ENCODE data around the gene ATXN10.

Gene ATXN10

DNA sequence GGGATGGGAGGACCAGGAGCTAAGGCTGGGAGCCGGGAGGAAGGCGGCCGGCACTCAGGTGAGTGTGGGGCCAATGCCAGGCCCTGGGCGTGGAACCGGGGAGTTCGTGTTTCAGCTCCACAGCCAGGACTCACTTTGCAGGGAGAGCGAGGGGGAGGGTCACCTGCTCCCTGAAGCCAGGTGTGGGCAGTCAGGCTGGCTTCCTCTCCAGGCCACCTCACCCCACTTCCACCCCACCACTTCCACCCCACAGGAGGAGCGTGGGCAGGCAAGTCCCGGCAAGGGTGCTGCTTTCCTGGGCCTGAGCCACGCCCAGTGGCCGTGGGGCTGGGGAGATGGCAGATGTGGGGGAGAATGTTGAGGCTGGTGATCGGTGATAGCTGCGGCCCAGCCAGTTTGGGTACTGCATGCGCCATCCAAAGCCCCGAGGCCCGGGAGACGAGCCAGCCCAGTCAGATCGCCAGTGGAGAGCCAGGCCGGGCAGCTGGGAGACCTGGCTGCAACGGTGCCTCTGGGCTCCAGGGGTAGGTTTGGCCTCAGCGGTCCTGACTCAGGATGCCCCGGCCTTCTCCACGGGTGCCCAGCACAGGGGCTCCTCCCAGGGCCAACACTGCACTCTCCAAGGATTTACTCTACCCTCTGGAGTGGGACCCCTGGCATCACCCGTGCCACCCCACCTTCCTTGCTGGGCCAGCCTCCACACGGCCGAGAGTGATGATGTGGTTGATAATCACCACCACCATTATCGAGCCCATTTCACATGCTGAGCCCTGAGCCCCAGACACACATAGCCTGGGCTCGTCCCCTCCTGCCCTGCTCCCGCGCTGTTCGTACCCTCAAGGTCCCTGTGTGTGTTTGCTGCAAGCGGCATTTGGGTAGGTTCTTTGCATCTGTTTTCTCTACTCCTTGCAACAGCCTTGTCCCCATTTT lies 211.5 kb downstream of the ATXN10 start:
- Histone ChIP-seq H3K9me3 (no peaks in the 10 kb centered on the region), H3K27me3 (ENCODE audit: low read depth) (peaks cover 4% of the 10 kb centered on the region), H3K4me3 (no peak overlapping the region), H3K36me3 (replicated peaks) (no peaks in the 10 kb centered on the region), H3K4me1 (no peaks in the 10 kb centered on the region)
- in situ Hi-C loops (cut with MboI; ENCODE audit: low sequenced_read_pairs), result no loop called here
- DNase-seq (ENCODE audit: low spot score in 2 of 2), result no peak

DNA sequence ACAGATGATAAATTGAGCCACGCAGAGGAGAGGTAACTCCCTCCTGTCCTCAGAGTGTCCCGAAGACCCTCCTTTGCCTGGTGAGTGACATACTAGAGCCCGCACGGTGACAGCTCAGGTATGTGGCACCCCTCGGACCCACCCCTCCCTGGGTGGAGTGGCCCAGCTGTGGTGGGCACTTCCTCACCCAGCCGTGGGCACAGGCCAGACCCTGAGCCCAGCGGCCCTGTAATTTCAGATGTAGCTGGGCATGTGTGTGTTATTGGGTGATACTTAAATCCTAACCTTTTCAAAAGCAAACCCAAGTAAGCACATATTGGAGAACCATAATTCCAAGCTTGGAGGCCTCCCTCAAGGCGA lies 212.2 kb downstream of the ATXN10 start:
- peaks cover 4% of the 10 kb centered on the region for H3K27me3 ChIP-seq (ENCODE audit: low read depth)
- no peaks in the 10 kb centered on the region for H3K4me1 ChIP-seq
- H3K9me3 ChIP-seq, result no peaks in the 10 kb centered on the region
- in situ Hi-C loops (cut with MboI; ENCODE audit: low sequenced_read_pairs), result no loop called here
- no peak for DNase-seq (ENCODE audit: low spot score in 2 of 2)
- H3K4me3 ChIP-seq, result no peak overlapping the region
- H3K36me3 ChIP-seq (replicated peaks), result no peaks in the 10 kb centered on the region

DNA sequence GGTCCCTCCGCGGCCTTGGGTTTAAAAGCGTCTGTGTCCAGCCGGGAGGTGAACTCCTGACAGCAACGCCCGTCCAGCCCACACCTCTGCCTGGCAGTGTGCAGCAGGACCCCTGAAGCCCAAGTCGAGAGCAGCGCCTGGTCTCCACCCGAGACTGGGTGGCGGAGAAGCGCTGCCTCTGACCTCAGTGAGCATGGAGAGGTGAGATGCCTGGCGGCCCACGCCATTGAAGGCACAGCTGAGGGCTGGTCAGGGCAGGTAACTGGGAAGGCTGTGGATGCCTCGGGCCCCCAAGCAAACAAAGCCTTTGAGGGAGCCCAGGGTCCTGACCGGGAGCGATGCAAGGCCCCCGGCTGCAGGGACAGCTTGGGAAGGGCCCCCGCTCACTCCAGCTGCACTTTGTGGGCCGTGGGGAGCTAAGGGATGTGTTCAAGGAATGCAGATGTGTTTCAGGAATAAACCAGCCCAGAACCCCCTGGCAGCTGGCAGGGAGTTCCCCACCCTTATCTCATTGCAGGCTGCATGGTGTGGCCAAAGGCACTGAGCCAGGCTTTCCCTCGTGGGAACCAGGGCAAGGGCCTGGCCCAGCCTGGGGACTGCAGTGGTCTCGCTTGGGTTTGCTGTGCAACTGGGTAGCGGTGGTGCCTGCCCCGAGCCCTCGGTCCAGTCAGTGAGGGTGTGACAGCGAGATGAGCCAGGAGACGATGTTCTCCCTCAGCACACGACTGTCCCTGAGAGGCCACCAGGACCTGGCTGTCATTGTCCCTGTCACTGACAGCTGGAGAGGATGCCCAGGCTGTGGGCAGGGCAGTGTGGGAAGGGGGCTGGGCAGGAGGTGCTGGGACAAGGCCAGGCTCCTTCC lies 212.8 kb downstream of the ATXN10 start:
- Histone ChIP-seq H3K4me3 (no peak overlapping the region), H3K9me3 (no peaks in the 10 kb centered on the region), H3K27me3 (ENCODE audit: low read depth) (peaks cover 4% of the 10 kb centered on the region), H3K4me1 (no peaks in the 10 kb centered on the region), H3K36me3 (replicated peaks) (no peaks in the 10 kb centered on the region)
- DNase-seq (ENCODE audit: low spot score in 2 of 2), result no peak
- in situ Hi-C loops (cut with MboI; ENCODE audit: low sequenced_read_pairs), result no loop called here

DNA sequence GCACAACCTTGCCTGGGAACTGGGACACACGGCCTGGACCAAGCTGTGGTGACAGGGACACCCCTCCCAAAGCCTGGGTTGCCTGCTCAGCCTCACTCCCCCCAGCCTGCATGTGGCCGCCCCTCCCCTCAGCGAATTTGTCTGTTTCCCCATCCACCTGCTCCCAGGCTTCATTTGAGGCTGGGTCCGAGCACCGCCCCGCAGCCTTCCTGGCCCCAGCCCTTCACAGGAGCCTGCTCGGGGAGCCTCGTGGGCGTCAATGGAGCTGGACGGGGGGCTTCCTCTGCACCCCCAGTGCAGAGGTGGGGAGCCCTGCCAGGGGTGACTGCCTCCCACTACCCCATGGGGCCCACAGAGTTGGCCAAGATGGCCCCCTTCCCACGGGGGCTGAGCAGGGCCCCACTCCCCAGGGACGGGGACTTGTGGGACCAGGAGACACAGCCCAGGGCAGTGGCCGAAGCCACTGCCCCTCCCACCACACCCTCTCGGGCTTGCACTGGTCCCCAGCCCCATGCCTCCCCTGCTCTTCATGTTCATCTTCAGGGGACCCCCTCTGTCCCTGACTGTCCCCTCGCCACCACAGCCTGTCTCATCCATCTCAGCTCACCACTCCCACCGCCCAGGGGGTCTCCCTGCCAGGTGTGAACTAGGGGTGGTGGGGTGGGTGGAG lies 213.7 kb downstream of the ATXN10 start:
- Histone ChIP-seq H3K4me3 (no peak overlapping the region), H3K36me3 (replicated peaks) (no peaks in the 10 kb centered on the region), H3K27me3 (ENCODE audit: low read depth) (peaks cover 4% of the 10 kb centered on the region), H3K4me1 (no peaks in the 10 kb centered on the region), H3K9me3 (no peaks in the 10 kb centered on the region)
- DNase-seq (ENCODE audit: low spot score in 2 of 2), result no peak
- in situ Hi-C loops (cut with MboI; ENCODE audit: low sequenced_read_pairs), result no loop called here

DNA sequence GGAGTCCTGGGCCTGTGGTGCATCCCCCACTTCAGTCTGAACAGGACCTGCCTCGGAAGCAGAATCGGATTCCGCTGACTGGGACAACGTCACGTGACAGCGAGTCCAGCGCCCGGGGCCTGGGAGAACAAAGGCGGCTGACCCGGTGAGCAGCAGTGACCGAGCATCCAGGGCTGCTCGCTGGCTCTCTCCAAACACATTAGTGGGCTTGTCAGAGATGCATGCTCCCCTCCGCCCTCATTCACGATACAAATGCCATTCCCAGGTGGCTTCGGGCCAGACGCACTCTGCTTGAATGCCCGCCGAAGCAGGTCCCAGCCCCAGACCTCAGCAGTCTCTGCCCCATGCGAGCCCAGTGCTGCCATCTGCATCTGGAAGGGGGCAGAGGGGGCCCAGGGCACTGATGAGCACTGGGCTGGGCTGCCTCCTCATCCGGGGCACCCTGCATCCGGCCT lies 214.3 kb downstream of the ATXN10 start:
- H3K4me3 ChIP-seq, result no peak overlapping the region
- no peaks in the 10 kb centered on the region for H3K9me3 ChIP-seq
- DNase-seq (ENCODE audit: low spot score in 2 of 2), result no peak
- peaks cover under 1% of the 10 kb centered on the region; the same call in 1 of the 2 replicates for H3K27me3 ChIP-seq (ENCODE audit: low read depth)
- H3K4me1 ChIP-seq, result no peaks in the 10 kb centered on the region
- in situ Hi-C loops (cut with MboI; ENCODE audit: low sequenced_read_pairs), result no loop called here
- H3K36me3 ChIP-seq (replicated peaks), result no peaks in the 10 kb centered on the region

DNA sequence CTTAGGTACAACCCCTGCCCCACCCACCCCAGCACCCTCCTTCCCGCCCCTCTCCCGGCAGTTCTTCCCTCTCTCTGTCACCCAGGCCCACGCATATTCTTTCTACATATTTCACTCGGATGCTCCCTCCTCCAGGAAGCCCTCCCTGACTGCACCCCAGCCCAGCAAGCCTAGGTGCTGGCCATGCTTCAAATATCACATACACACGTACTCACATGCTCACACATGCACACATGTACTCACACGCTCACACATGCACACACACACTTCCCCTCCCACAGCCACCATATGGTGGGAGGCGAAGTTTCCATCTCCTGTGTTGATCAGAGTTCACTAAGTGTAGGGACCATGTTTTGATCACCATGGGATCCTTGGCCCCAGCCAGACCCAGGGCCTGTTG lies 214.9 kb downstream of the ATXN10 start:
- H3K9me3 ChIP-seq, result no peaks in the 10 kb centered on the region
- in situ Hi-C loops (cut with MboI; ENCODE audit: low sequenced_read_pairs), result no loop called here
- no peak for DNase-seq (ENCODE audit: low spot score in 2 of 2)
- no peak overlapping the region for H3K4me3 ChIP-seq
- no peaks in the 10 kb centered on the region for H3K36me3 ChIP-seq (replicated peaks)
- H3K4me1 ChIP-seq, result no peaks in the 10 kb centered on the region
- no peaks in the 10 kb centered on the region; the same call in 1 of the 2 replicates for H3K27me3 ChIP-seq (ENCODE audit: low read depth)

DNA sequence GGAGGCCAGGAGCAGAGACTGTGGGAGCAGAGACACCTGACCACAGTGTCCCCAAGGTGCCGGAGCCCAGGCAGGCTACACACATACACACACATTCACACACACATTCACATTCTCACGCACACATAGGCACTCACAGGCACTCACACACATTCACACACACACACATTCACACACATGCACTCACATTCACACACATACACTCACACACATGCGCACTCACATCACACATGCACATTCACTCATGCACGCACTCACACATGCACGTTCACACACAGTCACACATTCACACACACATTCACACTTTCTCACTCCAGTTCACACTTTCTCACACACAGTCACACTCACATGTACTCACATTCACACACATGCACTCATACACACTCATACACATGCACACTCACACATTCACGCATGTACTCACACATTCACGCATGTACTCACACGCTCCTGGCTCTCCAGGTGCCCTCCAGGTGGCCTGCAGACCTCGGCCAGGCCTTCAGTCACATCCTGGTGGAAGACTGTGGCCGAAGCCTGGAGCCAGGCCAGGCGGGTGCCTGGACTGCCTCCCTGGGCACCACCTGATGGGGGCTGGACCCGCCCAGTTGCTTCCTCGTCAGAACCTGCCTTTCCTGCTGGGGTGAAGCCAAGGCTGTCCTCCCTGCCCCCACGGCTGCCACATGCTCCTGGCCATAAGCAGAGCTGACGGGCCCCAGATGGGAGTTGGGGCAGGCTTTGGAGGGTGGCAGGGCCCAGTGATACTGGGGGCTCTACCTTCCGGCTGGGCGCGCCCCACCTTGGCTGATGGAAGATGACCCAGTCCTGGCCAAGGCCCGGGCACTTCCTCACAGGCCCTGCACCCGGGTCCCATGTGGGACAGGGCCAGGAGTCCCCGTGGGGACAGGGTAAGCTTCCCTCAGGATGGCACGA lies 215.8 kb downstream of the ATXN10 start:
- DNase-seq (ENCODE audit: low spot score in 2 of 2), result no peak
- no peak overlapping the region for H3K4me3 ChIP-seq
- H3K9me3 ChIP-seq, result no peaks in the 10 kb centered on the region
- no peaks in the 10 kb centered on the region for H3K4me1 ChIP-seq
- in situ Hi-C loops (cut with MboI; ENCODE audit: low sequenced_read_pairs), result no loop called here
- no peaks in the 10 kb centered on the region for H3K27me3 ChIP-seq (ENCODE audit: low read depth)
- H3K36me3 ChIP-seq (replicated peaks), result no peaks in the 10 kb centered on the region

DNA sequence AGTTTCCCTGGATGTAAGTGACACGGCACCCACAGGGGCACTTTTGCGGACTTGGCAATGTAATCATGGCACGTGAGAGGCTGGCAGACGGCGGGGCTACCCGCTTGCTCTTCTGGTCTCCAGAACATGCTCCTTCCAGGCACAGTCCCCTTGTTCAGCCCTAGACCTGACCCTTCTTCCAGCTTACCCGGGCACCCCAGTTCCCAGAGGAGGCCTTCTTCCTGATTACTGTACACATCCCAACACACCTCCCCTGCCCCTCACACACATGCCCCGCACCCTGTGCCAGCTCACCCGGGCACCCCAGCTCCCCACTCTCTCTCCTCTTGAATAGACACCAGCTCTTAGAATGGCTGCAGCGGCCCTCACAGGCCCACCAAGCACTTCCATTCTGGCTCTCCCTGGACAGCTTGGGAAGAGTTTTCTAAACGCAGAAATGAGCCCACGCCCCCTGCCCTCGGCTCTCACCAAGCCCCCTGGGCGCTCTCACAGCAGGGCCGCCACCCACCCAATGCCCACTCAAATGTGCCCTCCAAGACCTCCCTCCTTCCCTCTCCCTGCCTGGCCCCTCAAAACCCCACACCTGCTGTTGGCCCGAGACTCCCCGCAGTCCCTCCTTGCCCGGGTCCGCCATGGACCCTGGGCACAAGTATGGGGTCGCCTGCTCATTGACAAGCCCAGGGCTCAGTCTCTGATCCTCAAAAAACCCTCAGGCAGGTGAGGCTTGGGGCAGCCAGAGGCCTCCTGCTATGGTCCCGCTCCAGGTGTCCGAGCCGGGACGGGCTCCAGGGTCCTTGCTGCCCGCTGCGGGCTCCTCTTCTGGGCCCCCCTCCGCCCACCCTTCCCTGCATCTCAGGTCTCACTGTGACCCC lies 216.8 kb downstream of the ATXN10 start:
- H3K36me3 ChIP-seq (replicated peaks), result no peaks in the 10 kb centered on the region
- in situ Hi-C loops (cut with MboI; ENCODE audit: low sequenced_read_pairs), result no loop called here
- no peaks in the 10 kb centered on the region for H3K27me3 ChIP-seq (ENCODE audit: low read depth)
- DNase-seq (ENCODE audit: low spot score in 2 of 2), result no peak
- H3K4me3 ChIP-seq, result no peak overlapping the region
- H3K9me3 ChIP-seq, result no peaks in the 10 kb centered on the region
- no peaks in the 10 kb centered on the region for H3K4me1 ChIP-seq

DNA sequence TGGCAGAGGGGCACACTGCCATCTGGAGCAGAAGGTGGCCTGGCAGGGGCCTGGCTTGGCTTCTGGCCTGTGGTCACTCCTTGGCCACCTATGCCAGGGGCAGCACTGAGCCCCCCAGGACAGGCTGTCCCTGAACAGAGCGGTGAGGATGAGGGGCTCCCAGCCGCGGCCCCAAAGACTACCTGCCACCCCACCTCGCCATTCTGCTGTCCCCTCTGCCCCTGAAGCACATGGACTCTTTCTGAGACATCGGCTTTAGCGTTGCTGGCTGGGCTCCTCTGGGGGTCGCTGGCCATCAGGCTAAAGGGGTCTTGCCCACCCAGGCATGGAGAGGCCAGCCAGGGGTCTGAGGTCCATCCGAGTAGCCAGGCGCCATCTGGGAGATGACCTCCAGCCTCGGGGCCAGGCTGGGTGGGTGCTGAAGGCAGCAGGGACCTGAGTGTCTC lies 217.5 kb downstream of the ATXN10 start:
- no peaks in the 10 kb centered on the region for H3K4me1 ChIP-seq
- no peaks in the 10 kb centered on the region for H3K9me3 ChIP-seq
- H3K36me3 ChIP-seq (replicated peaks), result no peaks in the 10 kb centered on the region
- in situ Hi-C loops (cut with MboI; ENCODE audit: low sequenced_read_pairs), result no loop called here
- no peak for DNase-seq (ENCODE audit: low spot score in 2 of 2)
- H3K27me3 ChIP-seq (ENCODE audit: low read depth), result no peaks in the 10 kb centered on the region
- H3K4me3 ChIP-seq, result no peak overlapping the region

DNA sequence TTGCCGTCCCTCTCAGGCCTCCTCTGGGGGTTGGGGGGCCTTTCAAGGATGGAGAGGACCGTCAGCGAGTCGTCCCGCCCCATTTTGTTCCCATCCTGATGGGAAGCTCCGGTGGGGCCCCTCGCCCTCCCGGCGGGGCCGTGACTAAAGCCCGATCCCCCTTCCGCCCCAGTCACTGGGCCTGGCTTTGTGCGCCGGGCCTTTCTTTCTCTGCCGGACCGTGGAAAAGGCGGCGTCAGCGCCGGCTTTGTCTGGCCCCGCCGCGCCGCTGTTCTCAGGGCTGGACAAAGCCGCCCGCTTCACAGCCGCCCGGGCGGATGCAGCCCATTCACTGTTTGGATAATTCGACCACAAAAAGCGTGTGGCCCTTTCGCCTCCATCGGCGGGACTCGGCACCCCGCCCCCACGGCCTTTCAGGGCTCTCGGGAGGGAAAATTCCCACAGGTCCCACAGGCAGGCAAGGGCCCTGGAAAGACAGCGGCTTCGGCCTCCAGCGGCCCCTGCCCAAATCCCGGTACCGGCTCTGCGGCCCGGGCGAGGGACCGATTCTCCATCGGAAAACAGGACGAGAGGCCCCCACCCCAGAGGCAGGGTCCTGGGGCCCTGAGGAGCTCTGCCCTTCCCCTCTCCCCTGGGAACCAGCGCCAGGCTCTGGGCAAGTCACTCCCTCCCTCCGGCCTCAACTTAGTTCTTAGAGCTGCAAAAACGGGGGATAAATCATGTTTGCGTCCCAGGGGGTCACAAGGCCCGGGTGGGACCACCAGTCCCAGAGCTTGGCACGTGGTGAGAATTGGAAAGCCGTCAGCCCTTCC lies 218.1 kb downstream of the ATXN10 start:
- H3K4me3 ChIP-seq, result no peak overlapping the region
- in situ Hi-C loops (cut with MboI; ENCODE audit: low sequenced_read_pairs), result no loop called here
- no peaks in the 10 kb centered on the region for H3K36me3 ChIP-seq (replicated peaks)
- no peaks in the 10 kb centered on the region for H3K9me3 ChIP-seq
- no peaks in the 10 kb centered on the region for H3K4me1 ChIP-seq
- H3K27me3 ChIP-seq (ENCODE audit: low read depth), result no peaks in the 10 kb centered on the region
- DNase-seq (ENCODE audit: low spot score in 2 of 2), result peak in 1 of 2 experiments; percentile 47

DNA sequence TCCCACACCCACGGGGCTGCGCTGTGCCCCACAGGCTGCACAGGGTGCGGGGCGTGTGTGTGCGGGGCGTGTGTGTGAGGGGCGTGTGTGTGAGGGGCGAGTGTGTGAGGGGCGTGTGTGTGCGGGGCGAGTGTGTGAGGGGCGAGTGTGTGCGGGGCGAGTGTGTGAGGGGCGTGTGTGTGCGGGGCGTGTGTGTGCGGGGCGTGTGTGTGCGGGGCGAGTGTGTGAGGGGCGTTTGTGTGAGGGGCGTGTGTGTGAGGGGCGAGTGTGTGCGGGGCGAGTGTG lies 218.7 kb downstream of the ATXN10 start:
- no peaks in the 10 kb centered on the region for H3K27me3 ChIP-seq (ENCODE audit: low read depth)
- in situ Hi-C loops (cut with MboI; ENCODE audit: low sequenced_read_pairs), result no loop called here
- H3K4me1 ChIP-seq, result no peaks in the 10 kb centered on the region
- H3K4me3 ChIP-seq, result no peak overlapping the region
- DNase-seq (ENCODE audit: low spot score in 2 of 2), result no peak
- H3K9me3 ChIP-seq, result no peaks in the 10 kb centered on the region
- no peaks in the 10 kb centered on the region for H3K36me3 ChIP-seq (replicated peaks)

DNA sequence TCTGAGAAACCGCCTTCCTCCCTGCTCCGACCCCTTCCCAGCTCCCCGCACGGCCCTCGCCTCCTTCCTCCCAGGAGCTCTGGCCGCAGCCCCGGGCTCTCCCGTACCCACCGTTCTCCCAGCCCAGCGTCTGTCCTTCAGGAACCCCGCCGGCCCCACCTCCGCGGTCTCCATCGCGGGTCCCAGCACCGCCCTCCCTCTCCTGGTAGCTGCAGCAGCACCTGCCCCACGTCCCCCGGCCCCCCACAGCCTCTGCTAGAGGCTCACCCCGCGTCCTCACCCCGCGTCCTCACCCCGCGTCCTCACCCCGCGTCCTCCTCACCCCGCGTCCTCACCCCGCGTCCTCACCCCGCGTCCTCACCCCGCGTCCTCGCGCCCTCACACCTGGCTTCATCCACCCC lies 219.4 kb downstream of the ATXN10 start:
- no peaks in the 10 kb centered on the region for H3K9me3 ChIP-seq
- no peak for DNase-seq (ENCODE audit: low spot score in 2 of 2)
- H3K36me3 ChIP-seq (replicated peaks), result no peaks in the 10 kb centered on the region
- H3K4me1 ChIP-seq, result no peaks in the 10 kb centered on the region
- no peaks in the 10 kb centered on the region for H3K27me3 ChIP-seq (ENCODE audit: low read depth)
- no peak overlapping the region for H3K4me3 ChIP-seq
- in situ Hi-C loops (cut with MboI; ENCODE audit: low sequenced_read_pairs), result no loop called here
